ENCODE results near the gene SMO. TPM values are rescaled to one million over a fixed set of nuclear protein-coding genes. Genes with fewer than 3 reads are reported as not detected.

The SMO gene
- total and polyA plus RNA-seq, 2 donors (not counting 3 experiments of a cell fraction or from before 2014, with no cell fraction given) = 13.2 to 16.5 TPM

GRCh38 chr7:129160161-129160905 is 28.1 kb upstream of the SMO start:
- H3K36me3 ChIP-seq (ENCODE audit: control insufficient read depth in 2 of 2, extremely low read depth in 1 of 2, insufficient read depth in 2 of 2, low read length in 2 of 2) = no peaks in the 10 kb centered on the region
- BruUV-seq (replicated peaks) = no TSS peak
- no peak overlapping the region for H3K4me3 ChIP-seq (replicated peaks in 1 of 3; ENCODE audit: insufficient read depth in 1 of 3, low read depth in 1 of 3, low read length in 3 of 3)
- no peak overlapping the region for H2AFZ ChIP-seq (ENCODE audit: low read depth, low read length)
- H3K27me3 ChIP-seq (ENCODE audit: control insufficient read depth in 2 of 2, insufficient read depth in 2 of 2, low read length in 2 of 2) = peaks cover 7 to 12% of the 10 kb centered on the region in 2 experiments
- H3K27ac ChIP-seq (ENCODE audit: insufficient read depth, low read depth, low read length) = no peak overlapping the region
- no peaks in the 10 kb centered on the region for H3K79me2 ChIP-seq (ENCODE audit: control insufficient read depth, insufficient read depth, low read length)
- H3K9me3 ChIP-seq (replicated peaks; ENCODE audit: control insufficient read depth, insufficient read depth, low read length) = no peaks in the 10 kb centered on the region
- H4K20me1 ChIP-seq (replicated peaks; ENCODE audit: control insufficient read depth, extremely low read depth, insufficient read depth, low read length) = no peaks in the 10 kb centered on the region
- no peak overlapping the region for H3K4me2 ChIP-seq (ENCODE audit: insufficient read depth, low read length)
- H3K9me1 ChIP-seq (replicated peaks; ENCODE audit: control insufficient read depth, extremely low read depth, insufficient read depth, low read length) = no peaks in the 10 kb centered on the region
- POLR2A ChIA-PET = no interaction called here
- DNase-seq (ENCODE audit: low read depth, low spot score) (no peak), FAIRE-seq (no peak)
- intact Hi-C loops (cut with micrococcal nuclease) (no loop called here), dilution Hi-C loops (cut with MboI; ENCODE audit: extremely low pct_ligation_motif_present, low sequenced_read_pairs) (no loop called here)
- H3K9ac ChIP-seq (replicated peaks; ENCODE audit: extremely low read depth, insufficient read depth, low read length) = no peak overlapping the region
- no peaks in the 10 kb centered on the region for H3K4me1 ChIP-seq (ENCODE audit: control insufficient read depth, extremely low read depth, insufficient read depth, low read length)
- TF ChIP-seq CTCF (IDR thresholded peaks at IDR 0.05; ENCODE audit: extremely low read depth in 1 of 2, insufficient read depth in 1 of 2, low read depth in 1 of 2, low read length in 2 of 2) = no peak
- no peak for TF ChIP-seq FOS (IDR thresholded peaks at IDR 0.05; ENCODE audit: borderline replicate concordance, insufficient read depth, low read length)
- no peak for TF ChIP-seq MAX (IDR thresholded peaks at IDR 0.05; ENCODE audit: insufficient read depth, insufficient read length)
- TF ChIP-seq JUN (IDR thresholded peaks at IDR 0.05; ENCODE audit: borderline replicate concordance, insufficient read depth, insufficient read length, low read depth) = no peak
- no peak for TF ChIP-seq POLR2A (IDR thresholded peaks at IDR 0.05; ENCODE audit: low read depth, low read length)
- TF ChIP-seq POLR2AphosphoS5 (IDR thresholded peaks at IDR 0.05; ENCODE audit: insufficient read depth, low read depth, low read length) = no peak
- no peak for TF ChIP-seq EZH2 (IDR thresholded peaks at IDR 0.05; ENCODE audit: borderline replicate concordance, low read depth, low read length, severe bottlenecking)
- no peak for TF ChIP-seq GATA2 (IDR thresholded peaks at IDR 0.05; ENCODE audit: insufficient read depth, insufficient read length, low read depth, low read length)
- TF ChIP-seq MYC (IDR thresholded peaks at IDR 0.05; ENCODE audit: low read depth, low read length) = no peak
- CTCF ChIA-PET = interaction anchor here (1.0 to 9.5 kb wide), 4 partner anchors 35 to 57 kb away, joined by 3 to 465 read pairs (median 4); no protein-coding TSS in a partner anchor

All from endothelial cell of umbilical vein (primary cell).